Kidney (tissue), 14 donors: Measurements from ENCODE around the gene ACVRL1. TPM values are rescaled to one million over a fixed set of nuclear protein-coding genes. Genes with fewer than 3 reads are reported as not detected.

Experiments used
- DNase-seq, 5 donors: peaks; one replicate each; pipeline ENCODE4 v3.0.0-alpha.2; 2013 to 2020
- FAIRE-seq: peaks from 2 replicates; lab custom pipeline; 2012; peaks lifted over from hg19 to GRCh38; lab: Jason Lieb, UNC
- H3K27ac ChIP-seq, 2 donors: one replicate each; pipeline ENCODE4 v1.7.0; 2013; ENCODE audit warnings: low read depth in 2 of 2, low read length in 2 of 2, inconsistent platforms in 1 of 2
- H3K27me3 ChIP-seq: one replicate; pipeline ENCODE4 v1.7.1; 2013; ENCODE audit warnings: low read length, inconsistent platforms; ENCODE audit not compliant: control insufficient read depth, insufficient read depth
- H3K36me3 ChIP-seq, 3 donors: one replicate each; pipeline versions ENCODE4 v1.7.0 to v1.7.1; 2013; ENCODE audit warnings: low read length in 3 of 3, control low read depth in 1 of 3, inconsistent platforms in 1 of 3; ENCODE audit not compliant: insufficient read depth in 3 of 3, control insufficient read depth in 2 of 3
- H3K4me1 ChIP-seq, 3 donors: one replicate each; pipeline versions ENCODE4 v1.7.0 to v1.7.1; 2013; ENCODE audit warnings: low read length in 3 of 3, inconsistent platforms in 1 of 3, low read depth in 1 of 3; ENCODE audit not compliant: control insufficient read depth in 2 of 3, insufficient read depth in 2 of 3
- H3K4me3 ChIP-seq, 3 donors: one replicate each; pipeline versions ENCODE4 v1.7.0 to v1.8.1; 2013; ENCODE audit warnings: low read length in 3 of 3, control low read depth in 1 of 3, inconsistent platforms in 1 of 3
- H3K9ac ChIP-seq, 3 donors: one replicate each; pipeline versions ENCODE4 v1.7.0 to v1.7.1; 2013; ENCODE audit warnings: low read length in 3 of 3, control low read depth in 1 of 3, inconsistent platforms in 1 of 3
- H3K9me3 ChIP-seq, 3 donors: one replicate each; pipeline versions ENCODE4 v1.7.0 to v1.7.1; 2013; ENCODE audit warnings: low read length in 3 of 3, control low read depth in 1 of 3, inconsistent platforms in 1 of 3; ENCODE audit not compliant: control insufficient read depth in 2 of 3, insufficient read depth in 1 of 3
- intact Hi-C: fragments of 100-400 bp; cut with DNase I; formaldehyde crosslinking; loops from one replicate; pipeline ENCODE4 v1.11.1; 2022
- polyA plus RNA-seq: library from polyadenylated mRNA; stranded (reverse); fragments of 350-450 nt; fragmentation: Illumina TruSeq; extraction: RNeasy Lipid Tissue Mini Kit (QIAGEN cat#74804); gene quantifications from one replicate; pipeline ENCODE4 v1.2.3, GENCODE V29; 2014; ENCODE audit warnings: low read depth, low replicate concordance; ENCODE audit not compliant: insufficient read depth
- total RNA-seq: library from RNA; stranded (reverse); fragmentation: NEBNext Ultra II Directional; extraction: Animal tissue kit (Norgen Biotek cat#: 25700); gene quantifications from one replicate; pipeline ENCODE4 v1.2.1, GENCODE V29; 2021
- TF ChIP-seq, protein P1 (sequence below): IDR thresholded peaks from 3 replicates; pipeline ENCODE4 v1.5.1; 2012; ENCODE audit warnings: mild to moderate bottlenecking, moderate library complexity, borderline replicate concordance; ENCODE audit not compliant: insufficient read depth; ENCODE audit errors: extremely low read depth
- donor health status: control.
- donor health status: control.
- donor health status: control.
- donor health status: control.
- donor health status: control.
- donor health status: DM: yes; HTN: yes; CAD: no.
- donor health status: Normal renal cell carcinoma (clear cell type).

Gene ACVRL1
- total and polyA plus RNA-seq, 2 donors from 2014 or later = 29.1 to 88.4 TPM

DNA sequence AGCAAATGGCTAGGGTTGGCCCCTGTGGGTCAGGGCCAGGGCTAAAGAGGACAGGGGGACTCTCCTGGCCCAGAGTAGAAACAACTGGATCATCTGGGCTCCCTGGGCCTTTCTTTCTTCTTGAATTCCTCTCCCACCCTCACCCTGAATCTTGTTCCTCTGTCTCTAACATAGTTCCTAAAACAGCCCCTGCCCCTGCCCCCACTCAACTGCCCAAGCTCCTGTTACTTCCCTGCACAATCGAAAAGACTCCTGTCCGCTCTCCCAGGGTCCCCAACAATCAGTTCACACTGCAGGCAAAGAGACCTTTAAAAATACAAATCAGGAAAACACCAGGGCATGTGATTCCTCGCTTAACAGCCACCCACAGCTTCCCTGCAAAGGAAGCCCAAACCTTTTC is 37.4 kb upstream of the ACVRL1 start:
- Histone ChIP-seq H3K27me3 (no peaks in the 10 kb centered on the region), H3K9me3 (no peaks in the 10 kb centered on the region), H3K36me3 (no peaks in the 10 kb centered on the region), H3K4me1 (peaks cover 2 to 19% (median 10%) of the 10 kb centered on the region in 3 donors), H3K9ac (no peak overlapping the region), H3K4me3 (no peak overlapping the region), H3K27ac (no peak overlapping the region)
- TF ChIP-seq, protein P1, sequence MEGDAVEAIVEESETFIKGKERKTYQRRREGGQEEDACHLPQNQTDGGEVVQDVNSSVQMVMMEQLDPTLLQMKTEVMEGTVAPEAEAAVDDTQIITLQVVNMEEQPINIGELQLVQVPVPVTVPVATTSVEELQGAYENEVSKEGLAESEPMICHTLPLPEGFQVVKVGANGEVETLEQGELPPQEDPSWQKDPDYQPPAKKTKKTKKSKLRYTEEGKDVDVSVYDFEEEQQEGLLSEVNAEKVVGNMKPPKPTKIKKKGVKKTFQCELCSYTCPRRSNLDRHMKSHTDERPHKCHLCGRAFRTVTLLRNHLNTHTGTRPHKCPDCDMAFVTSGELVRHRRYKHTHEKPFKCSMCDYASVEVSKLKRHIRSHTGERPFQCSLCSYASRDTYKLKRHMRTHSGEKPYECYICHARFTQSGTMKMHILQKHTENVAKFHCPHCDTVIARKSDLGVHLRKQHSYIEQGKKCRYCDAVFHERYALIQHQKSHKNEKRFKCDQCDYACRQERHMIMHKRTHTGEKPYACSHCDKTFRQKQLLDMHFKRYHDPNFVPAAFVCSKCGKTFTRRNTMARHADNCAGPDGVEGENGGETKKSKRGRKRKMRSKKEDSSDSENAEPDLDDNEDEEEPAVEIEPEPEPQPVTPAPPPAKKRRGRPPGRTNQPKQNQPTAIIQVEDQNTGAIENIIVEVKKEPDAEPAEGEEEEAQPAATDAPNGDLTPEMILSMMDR = no peak
- no peak for FAIRE-seq
- no peak for DNase-seq
- intact Hi-C loops = no loop called here

GRCh38 chr12:51870504-51870903 is 36.8 kb upstream of the ACVRL1 start:
- peak in 2 of 5 donors; percentile 8 to 31 for DNase-seq
- H3K27me3 ChIP-seq = no peaks in the 10 kb centered on the region
- no peak overlapping the region for H3K27ac ChIP-seq
- intact Hi-C loops = no loop called here
- TF ChIP-seq, protein P1 = no peak
- H3K9me3 ChIP-seq = no peaks in the 10 kb centered on the region
- H3K9ac ChIP-seq = no peak overlapping the region
- peaks cover 2 to 15% (median 10%) of the 10 kb centered on the region in 3 donors for H3K4me1 ChIP-seq
- H3K36me3 ChIP-seq = no peaks in the 10 kb centered on the region
- H3K4me3 ChIP-seq = no peak overlapping the region
- no peak for FAIRE-seq

DNA sequence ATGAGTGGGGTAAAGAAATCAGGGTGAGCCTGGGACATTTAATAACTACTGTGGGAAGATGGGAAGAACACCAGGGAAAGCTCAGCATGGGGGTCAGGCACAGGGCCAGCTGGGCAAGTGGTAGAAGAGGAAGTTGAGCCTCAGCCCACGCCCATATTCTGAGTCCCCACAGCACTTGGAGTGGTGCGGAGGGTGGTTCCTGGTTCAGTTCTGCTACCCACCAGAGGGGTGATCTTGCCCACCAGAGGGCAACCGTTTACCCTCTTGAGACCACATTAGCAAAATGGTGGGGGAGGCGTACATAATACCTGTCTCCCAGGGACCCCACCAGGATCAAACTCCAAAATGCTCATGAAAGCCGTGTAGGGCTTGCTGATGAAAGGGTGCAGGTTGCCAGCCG is 36.2 kb upstream of the ACVRL1 start:
- Histone ChIP-seq H3K36me3 (no peaks in the 10 kb centered on the region), H3K9ac (no peak overlapping the region), H3K4me1 (peaks cover 2 to 12% (median 10%) of the 10 kb centered on the region in 3 donors), H3K4me3 (no peak overlapping the region), H3K9me3 (no peaks in the 10 kb centered on the region), H3K27ac (no peak overlapping the region), H3K27me3 (no peaks in the 10 kb centered on the region)
- FAIRE-seq = no peak
- peak in 2 of 5 donors; percentile 45 to 49 for DNase-seq
- intact Hi-C loops = no loop called here
- TF ChIP-seq, protein P1 = no peak
